Suprapubic skin (tissue), 4 donors: ENCODE data around the gene CAMTA1. TPM values are rescaled to one million over a fixed set of nuclear protein-coding genes. Genes with fewer than 3 reads are reported as not detected.

Experiments used
- DNase-seq, 2 donors: peaks; one replicate each; pipeline ENCODE4 v3.0.0-alpha.2; 2019; ENCODE audit warnings: low spot score in 2 of 2
- H3K27ac ChIP-seq: fragments of 200-600 bp; sonication (generic); one replicate; pipeline ENCODE4 v1.5.1; 2019
- H3K27me3 ChIP-seq: fragments of 200-600 bp; sonication (generic); one replicate; pipeline ENCODE4 v1.5.1; 2019
- H3K36me3 ChIP-seq: fragments of 200-600 bp; sonication (generic); one replicate; pipeline ENCODE4 v1.5.1; 2019
- H3K4me1 ChIP-seq: fragments of 200-600 bp; sonication (generic); one replicate; pipeline ENCODE4 v1.5.1; 2019
- H3K4me3 ChIP-seq: fragments of 200-600 bp; sonication (generic); one replicate; pipeline ENCODE4 v1.5.1; 2019; ENCODE audit warnings: mild to moderate bottlenecking
- H3K9me3 ChIP-seq: fragments of 200-600 bp; sonication (generic); one replicate; pipeline ENCODE4 v1.5.1; 2019
- EP300 ChIP-seq: sonication (generic); formaldehyde crosslinking; IDR thresholded peaks from one replicate; pipeline ENCODE4 v1.6.1; 2017; ENCODE audit warnings: antibody characterized with exemption
- POLR2A ChIP-seq, 2 donors: fragments of 450-650 bp; IDR thresholded peaks; one replicate each; pipeline ENCODE4 v1.6.1; 2017; ENCODE audit warnings: antibody characterized with exemption in 2 of 2, mild to moderate bottlenecking in 2 of 2, moderate library complexity in 2 of 2
- POLR2AphosphoS5 ChIP-seq, 3 donors: sonication (generic); formaldehyde crosslinking; IDR thresholded peaks; one replicate each; pipeline ENCODE4 v1.6.1; 2017; ENCODE audit warnings: antibody characterized with exemption in 3 of 3
- WGBS: methylation state at CpG from one replicate; pipeline ENCODE4 v1.1.5; 2018; 5-methylcytosine and 5-hydroxymethylcytosine counted together
- total RNA-seq, 4 donors: library from RNA; depleted of rRNA; stranded (reverse); fragments of >200 nt; gene quantifications; one replicate each; pipeline ENCODE4 v1.1.0, GENCODE V29; 2016
- TF ChIP-seq, protein P1 (sequence below), 2 donors: fragments of 200-600 bp in 1 of 2; fragments of 450-650 bp in 1 of 2; sonication (generic) in 1 of 2; IDR thresholded peaks; one replicate each; pipeline ENCODE4 v1.5.1; 2016 to 2019; ENCODE audit warnings: antibody characterized with exemption in 2 of 2, mild to moderate bottlenecking in 1 of 2, moderate library complexity in 1 of 2

CAMTA1 gene
- total RNA-seq, 4 donors from 2014 or later: 40.4 to 54.1 (median 46.6) TPM

- 92% methylated on average over 10 of the region's 10 CpGs for WGBS
- TF ChIP-seq POLR2A (IDR thresholded peaks at IDR 0.05) (no peak), POLR2AphosphoS5 (IDR thresholded peaks at IDR 0.05) (no peak), EP300 (no peak)
- TF ChIP-seq, protein P1, sequence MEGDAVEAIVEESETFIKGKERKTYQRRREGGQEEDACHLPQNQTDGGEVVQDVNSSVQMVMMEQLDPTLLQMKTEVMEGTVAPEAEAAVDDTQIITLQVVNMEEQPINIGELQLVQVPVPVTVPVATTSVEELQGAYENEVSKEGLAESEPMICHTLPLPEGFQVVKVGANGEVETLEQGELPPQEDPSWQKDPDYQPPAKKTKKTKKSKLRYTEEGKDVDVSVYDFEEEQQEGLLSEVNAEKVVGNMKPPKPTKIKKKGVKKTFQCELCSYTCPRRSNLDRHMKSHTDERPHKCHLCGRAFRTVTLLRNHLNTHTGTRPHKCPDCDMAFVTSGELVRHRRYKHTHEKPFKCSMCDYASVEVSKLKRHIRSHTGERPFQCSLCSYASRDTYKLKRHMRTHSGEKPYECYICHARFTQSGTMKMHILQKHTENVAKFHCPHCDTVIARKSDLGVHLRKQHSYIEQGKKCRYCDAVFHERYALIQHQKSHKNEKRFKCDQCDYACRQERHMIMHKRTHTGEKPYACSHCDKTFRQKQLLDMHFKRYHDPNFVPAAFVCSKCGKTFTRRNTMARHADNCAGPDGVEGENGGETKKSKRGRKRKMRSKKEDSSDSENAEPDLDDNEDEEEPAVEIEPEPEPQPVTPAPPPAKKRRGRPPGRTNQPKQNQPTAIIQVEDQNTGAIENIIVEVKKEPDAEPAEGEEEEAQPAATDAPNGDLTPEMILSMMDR (IDR thresholded peaks at IDR 0.05): no peak
- no peak overlapping the region for H3K27ac ChIP-seq
- H3K4me3 ChIP-seq: no peak overlapping the region
- no peaks in the 10 kb centered on the region for H3K36me3 ChIP-seq
- H3K4me1 ChIP-seq: no peaks in the 10 kb centered on the region
- no peak for DNase-seq
- H3K9me3 ChIP-seq: no peaks in the 10 kb centered on the region
- H3K27me3 ChIP-seq: peaks cover 10% of the 10 kb centered on the region
These were observed 741.1 kb downstream of the CAMTA1 start for GRCh38 chr1:7526196-7526866.

GRCh38 chr1:7526867-7527732, 741.8 kb downstream of the CAMTA1 start:
- no peak overlapping the region for H3K4me3 ChIP-seq
- no peak for DNase-seq
- H3K4me1 ChIP-seq: no peaks in the 10 kb centered on the region
- peaks cover 15% of the 10 kb centered on the region for H3K27me3 ChIP-seq
- no peak overlapping the region for H3K27ac ChIP-seq
- no peak for TF ChIP-seq POLR2A (IDR thresholded peaks at IDR 0.05)
- TF ChIP-seq EP300: no peak
- TF ChIP-seq, protein P1 (IDR thresholded peaks at IDR 0.05): no peak
- no peak for TF ChIP-seq POLR2AphosphoS5 (IDR thresholded peaks at IDR 0.05)
- WGBS: 91% methylated on average over 9 of the region's 12 CpGs
- no peaks in the 10 kb centered on the region for H3K36me3 ChIP-seq
- H3K9me3 ChIP-seq: no peaks in the 10 kb centered on the region

- Histone ChIP-seq H3K36me3 (no peaks in the 10 kb centered on the region), H3K27ac (no peak overlapping the region), H3K4me3 (no peak overlapping the region), H3K9me3 (no peaks in the 10 kb centered on the region), H3K4me1 (no peaks in the 10 kb centered on the region), H3K27me3 (peaks cover 15% of the 10 kb centered on the region)
- DNase-seq: no peak
- WGBS: 93% methylated on average over 7 of the region's 7 CpGs
- TF ChIP-seq, protein P1 (IDR thresholded peaks at IDR 0.05): no peak
- no peak for TF ChIP-seq EP300
These were observed 742.4 kb downstream of the CAMTA1 start for GRCh38 chr1:7527733-7528045.

- no peaks in the 10 kb centered on the region for H3K9me3 ChIP-seq
- no peak overlapping the region for H3K4me3 ChIP-seq
- DNase-seq: no peak
- H3K27me3 ChIP-seq: peaks cover 24% of the 10 kb centered on the region
- H3K27ac ChIP-seq: no peak overlapping the region
- TF ChIP-seq POLR2AphosphoS5 (IDR thresholded peaks at IDR 0.05): no peak
- TF ChIP-seq POLR2A (IDR thresholded peaks at IDR 0.05): no peak
- TF ChIP-seq, protein P1 (IDR thresholded peaks at IDR 0.05): no peak
- TF ChIP-seq EP300: no peak
- 82% methylated on average over 6 of the region's 6 CpGs for WGBS
- H3K36me3 ChIP-seq: no peaks in the 10 kb centered on the region
- peaks cover under 1% of the 10 kb centered on the region for H3K4me1 ChIP-seq
These were observed 743.3 kb downstream of the CAMTA1 start for GRCh38 chr1:7528386-7529198.

- Histone ChIP-seq H3K27me3 (peaks cover 33% of the 10 kb centered on the region), H3K9me3 (no peaks in the 10 kb centered on the region), H3K36me3 (no peaks in the 10 kb centered on the region), H3K4me1 (peaks cover 3% of the 10 kb centered on the region), H3K4me3 (no peak overlapping the region), H3K27ac (no peak overlapping the region)
- WGBS: 67% methylated on average over 5 of the region's 7 CpGs
- no peak for DNase-seq
- TF ChIP-seq, protein P1 (IDR thresholded peaks at IDR 0.05): no peak
- no peak for TF ChIP-seq POLR2AphosphoS5 (IDR thresholded peaks at IDR 0.05)
- TF ChIP-seq POLR2A (IDR thresholded peaks at IDR 0.05): no peak
- TF ChIP-seq EP300: no peak
These were observed 744.7 kb downstream of the CAMTA1 start for GRCh38 chr1:7529917-7530316.
